CD4-positive, alpha-beta T cell (primary cell): Measurements from ENCODE around the gene WDR5. TPM values are rescaled to one million over a fixed set of nuclear protein-coding genes. Genes with fewer than 3 reads are reported as not detected.

Source experiments
- ATAC-seq: fragments of 200-7000 bp; cut with Tn5 transposase; one replicate; pipeline ENCODE4 v1.10.0; 2022; ENCODE audit warnings: mild to moderate bottlenecking; ENCODE audit not compliant: poor library complexity
- CTCF ChIA-PET: fragments of 350-600 bp; sonication (Branson Sonifier 250); formaldehyde crosslinking; loops from one replicate; lab custom pipeline; 2021; ENCODE audit warnings: antibody characterized with exemption, inconsistent platforms; lab: Charles Lee
- POLR2A ChIA-PET: fragments of 350-600 bp; sonication (Branson Sonifier 250); formaldehyde crosslinking; loops from one replicate; lab custom pipeline; 2021; ENCODE audit warnings: antibody characterized with exemption, inconsistent platforms; lab: Charles Lee
- DNase-seq, 14 experiments: peaks; one replicate each; pipeline ENCODE4 v3.0.0-alpha.2; 2013 to 2020; ENCODE audit warnings: mixed read lengths in 2 of 14
- H3K27ac ChIP-seq, 2 donors: one replicate each; pipeline versions ENCODE4 v1.5.1 to v1.7.0; 2013; ENCODE audit warnings: low read length in 2 of 2, low read depth in 1 of 2, mild to moderate bottlenecking in 1 of 2
- H3K27me3 ChIP-seq, 2 experiments: 1 replicate in 1 of 2; 2 replicates in 1 of 2; pipeline versions ENCODE4 v1.6.1 to v1.7.0; 2013; ENCODE audit warnings: low read length in 2 of 2, control low read depth in 1 of 2, mild to moderate bottlenecking in 1 of 2, moderate library complexity in 1 of 2; ENCODE audit not compliant: insufficient read depth in 2 of 2, control insufficient read depth in 1 of 2
- H3K36me3 ChIP-seq: one replicate; pipeline ENCODE4 v1.6.1; 2013; ENCODE audit warnings: low read length, control low read depth; ENCODE audit not compliant: insufficient read depth
- H3K4me1 ChIP-seq: one replicate; pipeline ENCODE4 v1.6.1; 2013; ENCODE audit warnings: low read length, control low read depth; ENCODE audit not compliant: insufficient read depth
- H3K4me3 ChIP-seq: one replicate; pipeline ENCODE4 v1.5.1; 2013; ENCODE audit warnings: mild to moderate bottlenecking, low read length, moderate library complexity
- H3K9me3 ChIP-seq, 2 experiments: 1 replicate in 1 of 2; 2 replicates in 1 of 2; pipeline versions ENCODE4 v1.6.1 to v1.7.0; 2013; ENCODE audit warnings: low read length in 2 of 2, mild to moderate bottlenecking in 2 of 2, control low read depth in 1 of 2, moderate library complexity in 1 of 2; ENCODE audit not compliant: control insufficient read depth in 1 of 2, insufficient read depth in 1 of 2
- H3K27ac Mint-ChIP-seq: one replicate; pipeline ENCODE4 v1.8.0; 2020; ENCODE audit warnings: mixed read lengths
- H3K27me3 Mint-ChIP-seq: one replicate; pipeline ENCODE4 v1.8.0; 2021; ENCODE audit warnings: mixed read lengths
- H3K36me3 Mint-ChIP-seq: one replicate; pipeline ENCODE4 v1.8.0; 2021; ENCODE audit warnings: low read depth, mixed read lengths
- H3K4me1 Mint-ChIP-seq: one replicate; pipeline ENCODE4 v1.8.0; 2021; ENCODE audit warnings: low read depth, mixed read lengths
- H3K4me3 Mint-ChIP-seq: one replicate; pipeline ENCODE4 v1.8.0; 2020; ENCODE audit warnings: mild to moderate bottlenecking, mixed read lengths
- H3K9me3 Mint-ChIP-seq: one replicate; pipeline ENCODE4 v1.8.0; 2020; ENCODE audit warnings: mixed read lengths
- intact Hi-C, 2 experiments: fragments of 100-400 bp; cut with DNase I in 1 of 2; cut with micrococcal nuclease in 1 of 2; formaldehyde crosslinking; loops; one replicate each; pipeline versions ENCODE4 v1.15.1 to v1.9.0; 2023 to 2025; cut with DNase I, micrococcal nuclease
- total RNA-seq, 174 experiments: library from RNA in 2 of 174; stranded (reverse) in 2 of 174; gene quantifications; one replicate each; pipeline ENCODE4 v1.2.3 and lab custom pipeline; 2021 to 2026
- TF ChIP-seq, protein P1 (sequence below): fragments of 200-600 bp; IDR thresholded peaks from one replicate; pipeline ENCODE4 v1.8.0; 2022; ENCODE audit warnings: antibody characterized with exemption, mild to moderate bottlenecking

The WDR5 gene
- total RNA-seq, 2 experiments from 2014 or later, result 14.9 to 16.9 TPM

DNA sequence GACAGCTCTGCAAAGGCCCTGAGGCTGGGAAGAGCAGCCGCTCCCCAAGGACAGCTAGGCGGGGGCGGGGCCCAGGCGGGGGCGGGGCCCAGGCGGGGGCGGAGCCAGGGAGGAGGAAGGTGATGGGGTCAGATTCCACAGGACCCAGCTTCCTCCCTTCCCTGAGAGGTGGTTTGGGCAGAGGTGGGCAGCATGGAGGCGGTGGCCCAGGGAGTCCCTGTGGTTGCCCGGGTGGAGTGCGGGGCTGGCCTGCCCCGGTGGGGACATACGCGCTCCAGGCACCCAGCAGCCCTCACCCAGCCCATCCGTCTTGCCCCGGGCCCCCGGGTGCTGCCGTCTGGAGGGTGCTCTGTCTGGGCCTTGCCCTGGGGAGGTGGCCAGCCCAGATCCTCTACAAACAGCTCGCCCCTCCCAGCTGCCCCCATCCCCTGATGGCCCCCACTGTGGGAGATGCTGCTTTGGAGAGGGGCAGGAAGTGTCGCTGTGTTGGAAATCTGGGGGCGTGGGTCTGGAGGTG lies 39.5 kb downstream of the WDR5 start:
- no peak overlapping the region for H3K4me3 Mint-ChIP-seq
- intact Hi-C loops, result loop anchor here in 1 of 2 experiments (10.0 kb wide), 1 partner anchor 1169 kb away; no protein-coding TSS in a partner anchor

DNA sequence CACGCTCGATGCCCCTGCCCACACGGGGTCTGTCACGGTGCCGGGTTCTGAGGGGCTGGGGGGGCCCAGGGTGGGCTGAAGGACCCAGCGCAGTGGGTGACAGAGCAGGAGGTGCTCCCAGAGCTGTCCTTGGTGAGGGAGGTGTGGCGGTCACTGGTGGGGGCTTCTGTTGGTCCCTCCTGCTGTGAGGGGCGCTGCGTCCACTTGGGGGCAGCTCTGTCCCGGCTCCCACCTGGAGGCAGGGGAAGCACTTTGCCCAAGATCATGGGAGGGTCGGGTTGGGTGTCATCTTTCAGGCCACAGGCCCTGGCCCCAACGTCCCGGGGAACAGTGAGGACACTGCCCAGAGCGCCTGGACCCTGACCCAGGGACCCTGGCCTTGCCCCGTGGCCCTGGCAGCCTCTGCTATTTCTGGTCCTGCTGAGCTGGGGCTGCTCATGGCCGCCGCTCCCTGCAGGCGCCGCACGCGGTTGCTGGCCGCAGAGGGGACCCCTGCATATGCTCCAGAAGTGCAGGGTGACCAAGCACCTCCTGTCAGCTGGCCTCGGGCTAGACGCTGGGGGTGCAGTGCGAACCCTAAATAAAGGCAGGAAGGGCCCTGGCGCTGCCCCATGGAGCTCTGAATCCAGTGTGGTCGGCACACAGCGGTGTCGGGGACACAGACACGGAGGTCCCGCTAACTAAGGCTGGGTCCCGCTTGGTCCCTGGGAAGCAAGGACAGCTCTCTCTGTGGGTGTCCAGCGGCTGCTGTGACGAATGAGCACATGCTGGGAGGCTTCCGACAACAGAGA lies 40.1 kb downstream of the WDR5 start:
- Mint-ChIP-seq H3K4me3 (no peak overlapping the region), H3K4me1 (no peaks in the 10 kb centered on the region), H3K9me3 (no peaks in the 10 kb centered on the region), H3K27me3 (no peaks in the 10 kb centered on the region), H3K36me3 (no peaks in the 10 kb centered on the region), H3K27ac (no peak overlapping the region)
- intact Hi-C loops, result loop anchor here in 1 of 2 experiments (10.0 kb wide), 1 partner anchor 1169 kb away; no protein-coding TSS in a partner anchor
- H3K4me1 ChIP-seq, result peaks cover 3% of the 10 kb centered on the region
- no peak overlapping the region for H3K4me3 ChIP-seq
- H3K9me3 ChIP-seq, result no peaks in the 10 kb centered on the region
- POLR2A ChIA-PET, result no interaction called here
- TF ChIP-seq, protein P1, sequence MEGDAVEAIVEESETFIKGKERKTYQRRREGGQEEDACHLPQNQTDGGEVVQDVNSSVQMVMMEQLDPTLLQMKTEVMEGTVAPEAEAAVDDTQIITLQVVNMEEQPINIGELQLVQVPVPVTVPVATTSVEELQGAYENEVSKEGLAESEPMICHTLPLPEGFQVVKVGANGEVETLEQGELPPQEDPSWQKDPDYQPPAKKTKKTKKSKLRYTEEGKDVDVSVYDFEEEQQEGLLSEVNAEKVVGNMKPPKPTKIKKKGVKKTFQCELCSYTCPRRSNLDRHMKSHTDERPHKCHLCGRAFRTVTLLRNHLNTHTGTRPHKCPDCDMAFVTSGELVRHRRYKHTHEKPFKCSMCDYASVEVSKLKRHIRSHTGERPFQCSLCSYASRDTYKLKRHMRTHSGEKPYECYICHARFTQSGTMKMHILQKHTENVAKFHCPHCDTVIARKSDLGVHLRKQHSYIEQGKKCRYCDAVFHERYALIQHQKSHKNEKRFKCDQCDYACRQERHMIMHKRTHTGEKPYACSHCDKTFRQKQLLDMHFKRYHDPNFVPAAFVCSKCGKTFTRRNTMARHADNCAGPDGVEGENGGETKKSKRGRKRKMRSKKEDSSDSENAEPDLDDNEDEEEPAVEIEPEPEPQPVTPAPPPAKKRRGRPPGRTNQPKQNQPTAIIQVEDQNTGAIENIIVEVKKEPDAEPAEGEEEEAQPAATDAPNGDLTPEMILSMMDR, result no peak
- H3K27me3 ChIP-seq, result peaks cover 5 to 9% of the 10 kb centered on the region in 2 experiments
- DNase-seq, result no peak
- no peak for ATAC-seq
- CTCF ChIA-PET, result no interaction called here
- H3K27ac ChIP-seq, result no peak overlapping the region
- no peaks in the 10 kb centered on the region for H3K36me3 ChIP-seq

More for the DNA sequence above, 39.5 kb downstream of the WDR5 start:
- no peak overlapping the region for H3K27ac Mint-ChIP-seq
- TF ChIP-seq, protein P1, result no peak
- H3K27me3 Mint-ChIP-seq, result no peaks in the 10 kb centered on the region
- ATAC-seq, result no peak
- H3K36me3 ChIP-seq, result no peaks in the 10 kb centered on the region
- no peaks in the 10 kb centered on the region for H3K4me1 Mint-ChIP-seq
- H3K4me1 ChIP-seq, result peaks cover 3% of the 10 kb centered on the region
- H3K27me3 ChIP-seq, result peaks cover 5 to 9% of the 10 kb centered on the region in 2 experiments
- no peak overlapping the region for H3K27ac ChIP-seq
- H3K9me3 Mint-ChIP-seq, result no peaks in the 10 kb centered on the region
- no peaks in the 10 kb centered on the region for H3K36me3 Mint-ChIP-seq
- H3K4me3 ChIP-seq, result no peak overlapping the region
- CTCF ChIA-PET, result no interaction called here
- POLR2A ChIA-PET, result interaction anchor here (1.1 kb wide), 1 partner anchor 11 kb away, joined by 4 read pairs; the partner anchor contains the start of gene RNU6ATAC
- no peaks in the 10 kb centered on the region for H3K9me3 ChIP-seq
- no peak for DNase-seq

DNA sequence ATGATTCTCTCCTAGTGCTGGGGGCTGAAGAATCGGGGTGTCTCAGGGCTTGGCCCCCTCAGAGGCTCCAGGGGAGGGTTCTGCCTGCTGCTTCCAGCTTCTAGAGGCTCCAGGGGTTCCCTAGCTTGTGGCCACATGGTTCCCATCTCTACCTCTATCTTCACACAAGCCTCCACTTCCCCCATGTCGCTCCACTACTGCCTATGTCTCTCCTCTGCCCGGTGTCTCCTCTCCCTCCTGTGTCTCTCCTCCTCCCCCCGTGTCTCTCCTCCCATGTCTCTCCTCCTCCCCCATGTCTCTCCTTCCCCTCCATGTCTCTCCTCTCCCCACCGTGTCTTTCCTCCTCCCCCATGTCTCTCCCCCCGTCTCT lies 40.7 kb downstream of the WDR5 start:
- intact Hi-C loops, result loop anchor here in 1 of 2 experiments (10.0 kb wide), 1 partner anchor 1168 kb away; no protein-coding TSS in a partner anchor
- Histone ChIP-seq H3K4me1 (peaks cover 6% of the 10 kb centered on the region), H3K27ac (no peak overlapping the region), H3K27me3 (peaks cover 5 to 9% of the 10 kb centered on the region in 2 experiments), H3K4me3 (no peak overlapping the region), H3K36me3 (no peaks in the 10 kb centered on the region), H3K9me3 (no peaks in the 10 kb centered on the region)
- no peaks in the 10 kb centered on the region for H3K36me3 Mint-ChIP-seq
- H3K4me3 Mint-ChIP-seq, result no peak overlapping the region
- no peak for ATAC-seq
- no peak overlapping the region for H3K27ac Mint-ChIP-seq
- no peaks in the 10 kb centered on the region for H3K9me3 Mint-ChIP-seq
- H3K27me3 Mint-ChIP-seq, result no peaks in the 10 kb centered on the region
- no peak for DNase-seq
- H3K4me1 Mint-ChIP-seq, result peaks cover 1% of the 10 kb centered on the region
- TF ChIP-seq, protein P1, result no peak
- CTCF ChIA-PET, result no interaction called here
- POLR2A ChIA-PET, result no interaction called here
